Measurements from ENCODE around the gene FAM133A.

Gene FAM133A

GRCh38 chrX:93673869-93674271, at the start of gene FAM133A:
Gene FAM133A, plus strand, starts transcription at chrX:93674206. Its CDS starts 35,214 bp downstream, at chrX:93709420.
- peak; percentile 91 for DNase-seq

- no peak for DNase-seq
Measured at GRCh38 chrX:93637591-93637990, 36.4 kb upstream of the FAM133A start.

- no peak for DNase-seq
Measured at GRCh38 chrX:93649381-93649780, 24.6 kb upstream of the FAM133A start.

- DNase-seq, result no peak
Measured at GRCh38 chrX:93660575-93660974, 13.4 kb upstream of the FAM133A start.

GRCh38 chrX:93673056-93673868, 744 bp upstream of the FAM133A start, which contains the start of gene NAP1L3:
Gene NAP1L3, minus strand, starts transcription at chrX:93673578. Its CDS starts 274 bp downstream, at chrX:93673304.
- DNase-seq, result peak; percentile 91

GRCh38 chrX:93695981-93696380, 22.0 kb downstream of the FAM133A start:
- no peak for DNase-seq

GRCh38 chrX:93703701-93704100, 29.7 kb downstream of the FAM133A start:
- no peak for DNase-seq

GRCh38 chrX:93711076-93711475, 37.1 kb downstream of the FAM133A start:
- no peak for DNase-seq

- no peak for DNase-seq
Measured at GRCh38 chrX:93741811-93742210, 67.8 kb downstream of the FAM133A start.

GRCh38 chrX:93760163-93760562, 86.2 kb downstream of the FAM133A start:
- DNase-seq, result no peak

Measured in NCI-H1694 (cell line).